ENCODE results near the gene BPIFB1. TPM values are rescaled to one million over a fixed set of nuclear protein-coding genes. Genes with fewer than 3 reads are reported as not detected.
A peak's percentile ranks its signal among the peaks of the same experiment; 100 is the strongest.

Gene BPIFB1
- polyA plus RNA-seq, 4 donors: 1.3 TPM; not detected in 3

GRCh38 chr20:33296206-33296605 is 13.2 kb downstream of the BPIFB1 start:
- no peaks in the 10 kb centered on the region for H3K4me1 ChIP-seq (ENCODE audit: control insufficient read depth in 3 of 3, insufficient read depth in 2 of 3, low read depth in 1 of 3, low read length in 2 of 3)
- DNase-seq (no peak), FAIRE-seq (no peak)
- H3K9me3 ChIP-seq (ENCODE audit: control insufficient read depth in 2 of 2, insufficient read depth in 1 of 2, low read depth in 1 of 2, low read length in 1 of 2): no peaks in the 10 kb centered on the region
- H3K36me3 ChIP-seq (ENCODE audit: control insufficient read depth in 3 of 3, insufficient read depth in 2 of 3, low read depth in 1 of 3, low read length in 3 of 3): no peaks in the 10 kb centered on the region
- no peak overlapping the region for H3K4me3 ChIP-seq (ENCODE audit: low read depth in 1 of 3, low read length in 3 of 3)
- H3K27ac ChIP-seq (ENCODE audit: low read depth in 1 of 3, low read length in 2 of 3): no peak overlapping the region
- 49 to 72% (median 63%) methylated on average over 3 of the region's 3 CpGs for WGBS, 3 donors
- peaks cover 0 to 7% (median 3%) of the 10 kb centered on the region in 3 donors for H3K27me3 ChIP-seq (ENCODE audit: control insufficient read depth in 3 of 3, insufficient read depth in 3 of 3, low read length in 3 of 3)

GRCh38 chr20:33298391-33298790 is 15.4 kb downstream of the BPIFB1 start:
- no peak for DNase-seq
- Histone ChIP-seq H3K27ac (ENCODE audit: low read depth in 1 of 3, low read length in 2 of 3) (no peak overlapping the region), H3K27me3 (ENCODE audit: control insufficient read depth in 3 of 3, insufficient read depth in 3 of 3, low read length in 3 of 3) (peaks cover 0 to 9% (median 3%) of the 10 kb centered on the region in 3 donors), H3K9me3 (ENCODE audit: control insufficient read depth in 2 of 2, insufficient read depth in 1 of 2, low read depth in 1 of 2, low read length in 1 of 2) (no peaks in the 10 kb centered on the region), H3K4me3 (ENCODE audit: low read depth in 1 of 3, low read length in 3 of 3) (no peak overlapping the region), H3K4me1 (ENCODE audit: control insufficient read depth in 3 of 3, insufficient read depth in 2 of 3, low read depth in 1 of 3, low read length in 2 of 3) (no peaks in the 10 kb centered on the region), H3K36me3 (ENCODE audit: control insufficient read depth in 3 of 3, insufficient read depth in 2 of 3, low read depth in 1 of 3, low read length in 3 of 3) (no peaks in the 10 kb centered on the region)
- 80 to 85% (median 80%) methylated on average over 11 of the region's 11 CpGs for WGBS, 3 donors
- no peak for FAIRE-seq

GRCh38 chr20:33299111-33299603 is 16.1 kb downstream of the BPIFB1 start:
- no peak overlapping the region for H3K27ac ChIP-seq (ENCODE audit: low read depth in 1 of 3, low read length in 2 of 3)
- DNase-seq (peak; percentile 50 to 67), FAIRE-seq (no peak)
- peaks cover 0 to 9% (median 3%) of the 10 kb centered on the region in 3 donors for H3K27me3 ChIP-seq (ENCODE audit: control insufficient read depth in 3 of 3, insufficient read depth in 3 of 3, low read length in 3 of 3)
- no peak overlapping the region for H3K4me3 ChIP-seq (ENCODE audit: low read depth in 1 of 3, low read length in 3 of 3)
- H3K36me3 ChIP-seq (ENCODE audit: control insufficient read depth in 3 of 3, insufficient read depth in 2 of 3, low read depth in 1 of 3, low read length in 3 of 3): no peaks in the 10 kb centered on the region
- H3K4me1 ChIP-seq (ENCODE audit: control insufficient read depth in 3 of 3, insufficient read depth in 2 of 3, low read depth in 1 of 3, low read length in 2 of 3): no peaks in the 10 kb centered on the region
- 16 to 17% (median 16%) methylated on average over 24 of the region's 24 CpGs for WGBS, 3 donors
- H3K9me3 ChIP-seq (ENCODE audit: control insufficient read depth in 2 of 2, insufficient read depth in 1 of 2, low read depth in 1 of 2, low read length in 1 of 2): no peaks in the 10 kb centered on the region

GRCh38 chr20:33301192-33301930 is 18.3 kb downstream of the BPIFB1 start:
- DNase-seq (no peak), FAIRE-seq (no peak)
- H3K27ac ChIP-seq (ENCODE audit: low read depth in 1 of 3, low read length in 2 of 3): no peak overlapping the region
- WGBS, 3 donors: 66 to 77% (median 68%) methylated on average over 11 of the region's 11 CpGs
- H3K36me3 ChIP-seq (ENCODE audit: control insufficient read depth in 3 of 3, insufficient read depth in 2 of 3, low read depth in 1 of 3, low read length in 3 of 3): no peaks in the 10 kb centered on the region
- no peaks in the 10 kb centered on the region for H3K9me3 ChIP-seq (ENCODE audit: control insufficient read depth in 2 of 2, insufficient read depth in 1 of 2, low read depth in 1 of 2, low read length in 1 of 2)
- peaks cover 0 to 9% (median 3%) of the 10 kb centered on the region in 3 donors for H3K27me3 ChIP-seq (ENCODE audit: control insufficient read depth in 3 of 3, insufficient read depth in 3 of 3, low read length in 3 of 3)
- no peaks in the 10 kb centered on the region for H3K4me1 ChIP-seq (ENCODE audit: control insufficient read depth in 3 of 3, insufficient read depth in 2 of 3, low read depth in 1 of 3, low read length in 2 of 3)
- no peak overlapping the region for H3K4me3 ChIP-seq (ENCODE audit: low read depth in 1 of 3, low read length in 3 of 3)

GRCh38 chr20:33303595-33303994 is 20.6 kb downstream of the BPIFB1 start:
- WGBS, 3 donors: 86 to 95% (median 95%) methylated on average over 6 of the region's 6 CpGs
- Histone ChIP-seq H3K4me1 (ENCODE audit: control insufficient read depth in 3 of 3, insufficient read depth in 2 of 3, low read depth in 1 of 3, low read length in 2 of 3) (no peaks in the 10 kb centered on the region), H3K4me3 (ENCODE audit: low read depth in 1 of 3, low read length in 3 of 3) (no peak overlapping the region), H3K36me3 (ENCODE audit: control insufficient read depth in 3 of 3, insufficient read depth in 2 of 3, low read depth in 1 of 3, low read length in 3 of 3) (no peaks in the 10 kb centered on the region), H3K9me3 (ENCODE audit: control insufficient read depth in 2 of 2, insufficient read depth in 1 of 2, low read depth in 1 of 2, low read length in 1 of 2) (peaks cover 0 to 4% of the 10 kb centered on the region in 2 donors), H3K27me3 (ENCODE audit: control insufficient read depth in 3 of 3, insufficient read depth in 3 of 3, low read length in 3 of 3) (peaks cover 0 to 5% (median 0%) of the 10 kb centered on the region in 3 donors), H3K27ac (ENCODE audit: low read depth in 1 of 3, low read length in 2 of 3) (no peak overlapping the region)
- DNase-seq: no peak
- no peak for FAIRE-seq

- no peak for DNase-seq
- Histone ChIP-seq H3K4me3 (ENCODE audit: low read depth in 1 of 3, low read length in 3 of 3) (no peak overlapping the region), H3K27me3 (ENCODE audit: control insufficient read depth in 3 of 3, insufficient read depth in 3 of 3, low read length in 3 of 3) (peaks cover 0 to 3% (median 0%) of the 10 kb centered on the region in 3 donors), H3K9me3 (ENCODE audit: control insufficient read depth in 2 of 2, insufficient read depth in 1 of 2, low read depth in 1 of 2, low read length in 1 of 2) (peaks cover 0 to 4% of the 10 kb centered on the region in 2 donors), H3K4me1 (ENCODE audit: control insufficient read depth in 3 of 3, insufficient read depth in 2 of 3, low read depth in 1 of 3, low read length in 2 of 3) (no peaks in the 10 kb centered on the region), H3K36me3 (ENCODE audit: control insufficient read depth in 3 of 3, insufficient read depth in 2 of 3, low read depth in 1 of 3, low read length in 3 of 3) (no peaks in the 10 kb centered on the region), H3K27ac (ENCODE audit: low read depth in 1 of 3, low read length in 2 of 3) (no peak overlapping the region)
- no peak for FAIRE-seq
- WGBS, 3 donors: 81 to 84% (median 83%) methylated on average over 10 of the region's 10 CpGs
Observed at GRCh38 chr20:33304046-33304445, 21.0 kb downstream of the BPIFB1 start.

- 38 to 53% (median 42%) methylated on average over 5 of the region's 5 CpGs for WGBS, 3 donors
- no peak for FAIRE-seq
- H3K27ac ChIP-seq (ENCODE audit: low read depth in 1 of 3, low read length in 2 of 3): no peak overlapping the region
- DNase-seq: no peak
- H3K27me3 ChIP-seq (ENCODE audit: control insufficient read depth in 3 of 3, insufficient read depth in 3 of 3, low read length in 3 of 3): peaks cover 0 to 3% (median 0%) of the 10 kb centered on the region in 3 donors
- peaks cover 0 to 4% of the 10 kb centered on the region in 2 donors for H3K9me3 ChIP-seq (ENCODE audit: control insufficient read depth in 2 of 2, insufficient read depth in 1 of 2, low read depth in 1 of 2, low read length in 1 of 2)
- H3K36me3 ChIP-seq (ENCODE audit: control insufficient read depth in 3 of 3, insufficient read depth in 2 of 3, low read depth in 1 of 3, low read length in 3 of 3): no peaks in the 10 kb centered on the region
- no peaks in the 10 kb centered on the region for H3K4me1 ChIP-seq (ENCODE audit: control insufficient read depth in 3 of 3, insufficient read depth in 2 of 3, low read depth in 1 of 3, low read length in 2 of 3)
- H3K4me3 ChIP-seq (ENCODE audit: low read depth in 1 of 3, low read length in 3 of 3): no peak overlapping the region
Observed at GRCh38 chr20:33305589-33306057, 22.6 kb downstream of the BPIFB1 start.

- Histone ChIP-seq H3K4me3 (ENCODE audit: low read depth in 1 of 3, low read length in 3 of 3) (no peak overlapping the region), H3K4me1 (ENCODE audit: control insufficient read depth in 3 of 3, insufficient read depth in 2 of 3, low read depth in 1 of 3, low read length in 2 of 3) (no peaks in the 10 kb centered on the region), H3K27me3 (ENCODE audit: control insufficient read depth in 3 of 3, insufficient read depth in 3 of 3, low read length in 3 of 3) (peaks cover 0 to 2% (median 0%) of the 10 kb centered on the region in 3 donors), H3K27ac (ENCODE audit: low read depth in 1 of 3, low read length in 2 of 3) (no peak overlapping the region), H3K9me3 (ENCODE audit: control insufficient read depth in 2 of 2, insufficient read depth in 1 of 2, low read depth in 1 of 2, low read length in 1 of 2) (peaks cover 0 to 4% of the 10 kb centered on the region in 2 donors), H3K36me3 (ENCODE audit: control insufficient read depth in 3 of 3, insufficient read depth in 2 of 3, low read depth in 1 of 3, low read length in 3 of 3) (no peaks in the 10 kb centered on the region)
- FAIRE-seq (no peak), DNase-seq (no peak)
- 69 to 83% (median 76%) methylated on average over 3 of the region's 3 CpGs for WGBS, 3 donors
Observed at GRCh38 chr20:33306228-33306627, 23.2 kb downstream of the BPIFB1 start.

Data from small intestine (tissue), 7 donors.